Activated B cell treated with CpG ODN at 0.5 μM for 24 hours (primary cell): ENCODE results near the gene CCDC201. TPM values are rescaled to one million over a fixed set of nuclear protein-coding genes. Genes with fewer than 3 reads are reported as not detected.
"Not testable (repeated sequence)": the region's sequence is repeated elsewhere in the genome, so short reads cannot be mapped to it uniquely, and the experiment has no call there.

Experiments used
- ATAC-seq: fragments of 200-7000 bp; cut with Tn5 transposase; one replicate; pipeline ENCODE4 v1.10.0; 2021; ENCODE audit warnings: low read depth, mild to moderate bottlenecking, moderate library complexity
- CTCF ChIA-PET: fragments of 350-600 bp; sonication (Branson Sonifier 250); formaldehyde crosslinking; loops from one replicate; lab custom pipeline; 2021; ENCODE audit warnings: antibody characterized with exemption; lab: Charles Lee
- POLR2A ChIA-PET: fragments of 350-600 bp; sonication (Branson Sonifier 250); formaldehyde crosslinking; loops from one replicate; lab custom pipeline; 2021; ENCODE audit warnings: antibody characterized with exemption; lab: Charles Lee
- DNase-seq: peaks from one replicate; pipeline ENCODE4 v3.0.0; 2022
- H3K27ac Mint-ChIP-seq: one replicate; pipeline ENCODE4 v1.8.0; 2020; ENCODE audit warnings: mixed read lengths
- H3K27me3 Mint-ChIP-seq: one replicate; pipeline ENCODE4 v1.8.0; 2021; ENCODE audit warnings: mixed read lengths
- H3K36me3 Mint-ChIP-seq: one replicate; pipeline ENCODE4 v1.8.0; 2021; ENCODE audit warnings: low read depth, mixed read lengths
- H3K4me1 Mint-ChIP-seq: one replicate; pipeline ENCODE4 v1.8.0; 2021; ENCODE audit warnings: mixed read lengths
- H3K4me3 Mint-ChIP-seq: one replicate; pipeline ENCODE4 v1.8.0; 2020; ENCODE audit warnings: mild to moderate bottlenecking, mixed read lengths
- H3K9me3 Mint-ChIP-seq: one replicate; pipeline ENCODE4 v1.8.0; 2020; ENCODE audit warnings: mixed read lengths
- intact Hi-C: fragments of 100-400 bp; cut with micrococcal nuclease; formaldehyde crosslinking; loops from one replicate; pipeline ENCODE4 v1.15.1; 2024
- total RNA-seq: library from RNA; stranded (reverse); gene quantifications from 2 replicates; pipeline ENCODE4 v1.2.3, GENCODE V29; 2022
- TF ChIP-seq, protein P1 (sequence below): fragments of 200-600 bp; IDR thresholded peaks from one replicate; pipeline ENCODE4 v1.8.0; 2022; ENCODE audit warnings: antibody characterized with exemption, mild to moderate bottlenecking

The CCDC201 gene
- total RNA-seq, 1 donor from 2014 or later: not detected

DNA sequence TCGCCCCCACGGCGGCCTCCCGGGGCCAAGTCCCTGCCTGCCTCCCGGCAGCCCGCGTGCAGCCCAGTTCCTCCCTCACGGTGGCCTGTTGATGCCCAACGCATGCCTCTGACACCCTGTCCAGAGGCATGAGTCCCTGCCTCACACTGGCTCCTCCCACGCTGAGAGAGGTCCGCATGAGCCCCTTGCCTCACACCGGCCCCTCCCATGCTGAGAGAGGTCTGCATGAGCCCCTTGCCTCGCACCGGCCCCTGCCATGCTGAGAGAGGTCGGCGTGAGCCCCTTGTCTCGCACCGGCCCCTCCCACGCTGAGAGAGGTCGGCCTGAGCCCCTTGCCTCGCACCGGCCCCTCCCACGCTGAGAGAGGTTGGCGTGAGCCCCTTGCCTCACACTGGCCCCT lies 59.9 kb downstream of the CCDC201 start:
- no peak for ATAC-seq
- CTCF ChIA-PET: no interaction called here

DNA sequence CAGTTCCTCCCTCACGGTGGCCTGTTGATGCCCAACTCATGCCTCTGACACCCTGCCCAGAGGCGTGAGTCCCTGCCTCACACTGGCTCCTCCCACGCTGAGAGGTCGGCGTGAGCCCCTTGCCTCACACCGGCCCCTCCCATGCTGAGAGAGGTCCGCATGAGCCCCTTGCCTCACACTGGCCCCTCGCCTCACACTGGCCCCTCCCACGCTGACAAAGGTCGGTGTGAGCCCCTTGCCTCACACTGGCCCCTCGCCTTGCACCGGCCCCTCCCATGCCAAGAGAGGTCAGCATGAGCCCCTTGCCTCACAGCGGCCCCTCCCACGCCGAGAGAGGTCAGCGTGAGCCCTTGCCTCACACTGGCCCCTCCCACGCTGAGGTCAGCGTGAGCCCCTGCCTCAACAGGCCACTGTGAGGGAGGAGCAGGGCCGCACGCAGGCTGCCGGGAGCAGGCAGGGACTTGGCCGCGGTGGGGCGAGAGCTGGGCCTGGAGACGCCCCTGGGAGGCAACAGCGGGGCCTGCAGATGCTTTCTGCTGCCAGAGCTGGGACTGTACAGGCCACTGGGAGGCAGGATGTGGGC lies 61.1 kb downstream of the CCDC201 start:
- H3K27me3 Mint-ChIP-seq, CTCF ChIA-PET, H3K4me3 Mint-ChIP-seq, H3K4me1 Mint-ChIP-seq, H3K9me3 Mint-ChIP-seq, DNase-seq, H3K27ac Mint-ChIP-seq, intact Hi-C loops, POLR2A ChIA-PET, ATAC-seq, H3K36me3 Mint-ChIP-seq: not testable (repeated sequence)

More for the DNA sequence above, 59.9 kb downstream of the CCDC201 start:
- POLR2A ChIA-PET: no interaction called here
- TF ChIP-seq, protein P1, sequence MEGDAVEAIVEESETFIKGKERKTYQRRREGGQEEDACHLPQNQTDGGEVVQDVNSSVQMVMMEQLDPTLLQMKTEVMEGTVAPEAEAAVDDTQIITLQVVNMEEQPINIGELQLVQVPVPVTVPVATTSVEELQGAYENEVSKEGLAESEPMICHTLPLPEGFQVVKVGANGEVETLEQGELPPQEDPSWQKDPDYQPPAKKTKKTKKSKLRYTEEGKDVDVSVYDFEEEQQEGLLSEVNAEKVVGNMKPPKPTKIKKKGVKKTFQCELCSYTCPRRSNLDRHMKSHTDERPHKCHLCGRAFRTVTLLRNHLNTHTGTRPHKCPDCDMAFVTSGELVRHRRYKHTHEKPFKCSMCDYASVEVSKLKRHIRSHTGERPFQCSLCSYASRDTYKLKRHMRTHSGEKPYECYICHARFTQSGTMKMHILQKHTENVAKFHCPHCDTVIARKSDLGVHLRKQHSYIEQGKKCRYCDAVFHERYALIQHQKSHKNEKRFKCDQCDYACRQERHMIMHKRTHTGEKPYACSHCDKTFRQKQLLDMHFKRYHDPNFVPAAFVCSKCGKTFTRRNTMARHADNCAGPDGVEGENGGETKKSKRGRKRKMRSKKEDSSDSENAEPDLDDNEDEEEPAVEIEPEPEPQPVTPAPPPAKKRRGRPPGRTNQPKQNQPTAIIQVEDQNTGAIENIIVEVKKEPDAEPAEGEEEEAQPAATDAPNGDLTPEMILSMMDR: no peak
- intact Hi-C loops: no loop called here
- no peaks in the 10 kb centered on the region for H3K9me3 Mint-ChIP-seq
- no peaks in the 10 kb centered on the region for H3K4me1 Mint-ChIP-seq
- no peaks in the 10 kb centered on the region for H3K36me3 Mint-ChIP-seq
- H3K4me3 Mint-ChIP-seq: no peak overlapping the region
- no peaks in the 10 kb centered on the region for H3K27me3 Mint-ChIP-seq
- no peak for DNase-seq
- H3K27ac Mint-ChIP-seq: no peak overlapping the region

DNA sequence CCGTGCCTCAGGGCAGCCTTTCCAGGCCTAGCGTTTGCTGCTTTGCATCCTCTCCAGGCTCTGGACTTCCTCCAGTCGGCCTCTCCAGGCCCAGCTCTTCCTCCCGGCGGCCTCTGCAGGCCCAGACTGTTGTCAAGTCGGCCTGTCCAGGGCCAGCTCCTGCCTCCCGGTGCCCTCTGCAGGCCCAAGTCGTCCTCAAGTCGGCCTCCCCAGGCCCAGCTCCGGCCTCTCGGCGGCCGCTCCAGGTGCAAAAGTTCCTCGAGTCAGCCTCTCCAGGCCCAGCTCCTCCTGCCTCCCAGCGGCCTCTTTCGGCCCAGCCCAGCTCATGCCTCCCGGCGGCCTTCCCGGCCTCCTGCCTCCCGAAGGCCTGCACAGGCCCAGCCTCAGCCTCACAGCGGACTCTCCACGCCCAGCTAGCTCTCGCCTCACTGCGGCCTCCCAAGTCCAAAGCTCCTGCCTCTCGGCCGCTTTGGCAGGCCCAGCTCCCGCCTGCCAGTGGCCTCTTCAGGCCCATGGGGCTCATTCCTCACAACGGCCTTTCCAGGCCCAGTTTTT lies 62.4 kb downstream of the CCDC201 start:
- H3K27me3 Mint-ChIP-seq, H3K4me3 Mint-ChIP-seq, H3K27ac Mint-ChIP-seq, CTCF ChIA-PET, intact Hi-C loops, H3K36me3 Mint-ChIP-seq, POLR2A ChIA-PET, ATAC-seq, DNase-seq, H3K4me1 Mint-ChIP-seq, H3K9me3 Mint-ChIP-seq: not testable (repeated sequence)

Other genes with a start within 250 kb of the CCDC201 start
- not detected in 2 replicates for gene IGFBP1, start 15.4 kb upstream of the CCDC201 start, total RNA-seq
- gene IGFBP3, start 48.2 kb upstream of the CCDC201 start, total RNA-seq: not detected in 2 replicates